ENCODE measurements around the gene FAM151B.

Gene FAM151B

DNA sequence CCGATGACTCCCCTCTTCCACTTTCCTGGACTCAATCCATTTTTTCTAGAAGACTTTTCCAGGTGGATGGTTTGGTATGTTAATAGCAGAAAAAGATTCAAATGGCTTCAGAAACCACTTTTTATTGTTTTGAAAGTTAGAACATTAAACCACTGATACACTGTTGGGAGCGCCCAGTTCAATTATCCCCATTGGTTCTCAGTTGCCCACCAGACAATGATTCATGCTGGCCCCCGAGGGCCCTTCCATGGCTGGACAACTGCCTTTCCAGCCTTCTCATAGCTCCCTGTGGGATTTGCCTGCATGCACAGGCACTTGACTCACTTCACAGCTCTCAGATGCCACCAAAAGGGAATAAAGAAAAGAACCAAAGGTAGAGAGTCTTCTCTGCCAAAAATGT is 103.5 kb downstream of the FAM151B start:
- no peak for DNase-seq

DNA sequence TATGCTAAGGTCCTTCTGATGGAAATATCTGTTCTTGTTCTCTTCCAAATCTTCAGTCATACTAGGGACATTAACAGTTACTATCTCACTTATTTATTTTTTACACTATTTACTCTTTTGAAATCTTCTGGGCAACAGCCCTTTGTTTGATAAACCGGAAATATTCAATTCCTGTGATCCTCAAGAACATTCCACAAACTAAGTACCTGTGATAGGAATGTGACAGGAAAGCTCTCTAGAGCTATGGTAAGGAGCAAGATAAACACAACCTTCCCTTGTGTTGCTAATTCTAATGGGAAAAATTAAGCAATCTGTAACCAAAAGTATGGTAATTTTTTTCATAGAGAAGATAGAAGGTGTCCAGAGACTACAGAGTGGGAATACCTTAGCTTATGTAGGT is 104.2 kb downstream of the FAM151B start:
- DNase-seq: no peak
